ENCODE results near the gene TIMM17A. TPM values are rescaled to one million over a fixed set of nuclear protein-coding genes. Genes with fewer than 3 reads are reported as not detected.
A peak's percentile ranks its signal among the peaks of the same experiment; 100 is the strongest.

TIMM17A gene
- total and polyA plus RNA-seq, 5 donors, result 67.8 to 96.9 (median 75.4) TPM

DNA sequence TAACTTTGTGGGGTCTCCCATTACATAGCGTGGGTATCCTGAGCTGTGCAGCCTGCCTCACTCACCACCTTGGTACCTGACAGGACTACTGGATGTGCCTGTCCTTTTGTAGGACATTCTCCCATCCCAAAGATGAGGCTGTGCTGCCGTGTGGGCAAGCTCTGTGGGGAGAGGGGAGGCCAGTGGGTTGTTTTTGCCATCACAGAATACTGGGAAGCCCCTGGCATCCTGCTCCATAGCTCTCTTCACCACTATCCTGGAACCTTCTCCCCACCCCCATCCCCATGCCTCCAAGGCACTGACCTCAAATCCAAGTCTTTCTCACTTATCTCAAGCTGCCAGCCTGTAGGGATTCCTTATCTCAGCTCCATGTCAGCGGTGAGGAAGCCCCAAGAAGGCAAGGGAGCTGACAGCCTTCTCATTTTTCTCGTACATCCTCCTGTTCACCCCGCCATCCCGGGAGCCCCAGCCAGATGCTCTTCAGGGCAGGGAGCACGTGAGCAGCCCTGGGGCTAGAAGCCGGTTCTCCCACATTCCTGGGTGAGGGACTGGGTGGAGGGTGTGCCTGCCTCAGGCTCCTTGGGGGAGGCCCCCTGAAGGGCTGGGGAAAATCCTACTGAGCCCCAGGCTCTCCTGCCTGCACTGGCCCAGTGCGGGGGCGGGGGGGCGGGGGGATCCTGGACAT is 52.6 kb downstream of the TIMM17A start:
- WGBS, result 54% methylated on average over 11 of the region's 11 CpGs
- DNase-seq, result no peak
- peak in 1 of 2 donors; percentile 28 for ATAC-seq
- intact Hi-C loops (cut with DNase I), result loop anchor here (5.0 kb wide), 3 partner anchors 109 to 129 kb away; partner anchors contain the start of gene GPR37L1 (in 1 of the 4)
- no peaks in the 10 kb centered on the region for H3K27me3 ChIP-seq (ENCODE audit: control insufficient read depth, insufficient read depth)
- H3K4me3 ChIP-seq (ENCODE audit: low read length), result no peak overlapping the region
- no peaks in the 10 kb centered on the region for H3K9me3 ChIP-seq (ENCODE audit: control insufficient read depth, low read length)
- H3K27ac ChIP-seq (ENCODE audit: low read length), result no peak overlapping the region
- no peaks in the 10 kb centered on the region for H3K4me1 ChIP-seq (ENCODE audit: control insufficient read depth, insufficient read depth, low read length)

- Histone ChIP-seq H3K4me3 (ENCODE audit: low read length) (no peak overlapping the region), H3K27ac (ENCODE audit: low read length) (no peak overlapping the region), H3K9me3 (ENCODE audit: control insufficient read depth, low read length) (no peaks in the 10 kb centered on the region), H3K4me1 (ENCODE audit: control insufficient read depth, insufficient read depth, low read length) (no peaks in the 10 kb centered on the region), H3K27me3 (ENCODE audit: control insufficient read depth, insufficient read depth) (no peaks in the 10 kb centered on the region)
- peak; percentile 46 to 79 (median 63) for DNase-seq
- 20% methylated on average over 11 of the region's 11 CpGs for WGBS
- intact Hi-C loops (cut with DNase I), result loop anchor here (2.0 to 5.0 kb wide), 4 partner anchors 108 to 128 kb away; partner anchors contain the start of gene GPR37L1 (in 1 of the 4)
- ATAC-seq, result peak; percentile 68 to 75
Observed at GRCh38 chr1:202009326-202010179, 54.2 kb downstream of the TIMM17A start.

DNA sequence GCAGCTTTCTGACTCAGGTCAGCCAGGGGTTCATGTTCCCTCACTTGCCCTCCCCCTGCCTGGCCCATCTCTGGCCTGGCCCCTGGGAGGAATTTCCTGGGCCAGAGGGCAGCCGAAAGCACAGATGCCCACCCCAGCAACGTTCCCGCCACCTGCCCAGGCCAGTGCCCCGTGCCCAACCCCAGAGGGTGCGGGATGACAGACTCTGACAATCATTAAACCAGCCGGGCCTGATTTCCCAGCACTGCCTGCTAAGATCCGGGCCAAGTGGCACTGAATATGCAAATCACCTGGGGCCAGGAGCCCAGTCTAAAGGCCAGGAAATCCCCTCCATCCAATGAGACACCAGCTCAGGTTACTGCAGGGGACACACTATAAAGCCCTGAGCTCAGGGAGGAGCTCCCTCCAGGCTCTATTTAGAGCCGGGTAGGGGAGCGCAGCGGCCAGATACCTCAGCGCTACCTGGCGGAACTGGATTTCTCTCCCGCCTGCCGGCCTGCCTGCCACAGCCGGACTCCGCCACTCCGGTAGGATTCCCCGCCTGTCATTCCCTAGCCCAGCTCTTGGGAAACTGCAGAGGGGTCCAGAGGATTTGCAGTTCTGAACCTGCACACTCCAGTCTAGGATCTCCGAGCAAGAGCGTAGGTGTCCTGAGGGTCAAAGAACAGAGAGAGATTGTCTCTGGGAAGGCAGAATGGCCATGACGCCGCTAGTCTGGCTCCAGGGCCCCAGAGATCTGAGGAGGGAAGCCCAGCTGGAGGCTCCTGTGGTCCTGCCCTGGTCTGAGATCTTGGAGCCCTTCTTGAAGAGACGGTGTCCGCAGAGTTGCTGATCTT is 55.1 kb downstream of the TIMM17A start, which contains the start of gene ELF3:
ELF3 (plus strand) TSS at position 408 of the 836 bp plus-strand sequence. CDS start 550 bp downstream, outside the sequence.
- peak; percentile 39 to 41 for ATAC-seq
- Histone ChIP-seq H3K27me3 (ENCODE audit: control insufficient read depth, insufficient read depth) (no peaks in the 10 kb centered on the region), H3K4me1 (ENCODE audit: control insufficient read depth, insufficient read depth, low read length) (no peaks in the 10 kb centered on the region), H3K27ac (ENCODE audit: low read length) (no peak within 1 kb of the TSS), H3K4me3 (ENCODE audit: low read length) (no peak within 1 kb of the TSS), H3K9me3 (ENCODE audit: control insufficient read depth, low read length) (no peaks in the 10 kb centered on the region)
- no peak for DNase-seq
- 78% methylated on average over 24 of the region's 24 CpGs for WGBS
- intact Hi-C loops (cut with DNase I), result loop anchor here in 1 of 4 donors (2.0 kb wide), 1 partner anchor 108 kb away; no protein-coding TSS in a partner anchor

DNA sequence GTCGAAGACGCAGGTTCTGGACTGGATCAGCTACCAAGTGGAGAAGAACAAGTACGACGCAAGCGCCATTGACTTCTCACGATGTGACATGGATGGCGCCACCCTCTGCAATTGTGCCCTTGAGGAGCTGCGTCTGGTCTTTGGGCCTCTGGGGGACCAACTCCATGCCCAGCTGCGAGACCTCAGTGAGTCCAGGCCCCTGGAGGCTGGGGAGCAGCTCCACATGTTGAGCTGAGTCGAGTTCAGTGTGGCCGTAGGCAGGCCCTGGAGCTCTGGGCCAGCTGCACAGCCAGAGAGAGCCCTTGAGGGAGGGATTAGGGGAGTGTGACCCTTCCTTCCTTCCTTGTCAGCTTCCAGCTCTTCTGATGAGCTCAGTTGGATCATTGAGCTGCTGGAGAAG is 56.7 kb downstream of the TIMM17A start:
- 90% methylated on average over 11 of the region's 11 CpGs for WGBS
- intact Hi-C loops (cut with DNase I), result loop anchor here in 1 of 4 donors (2.0 kb wide), 1 partner anchor 107 kb away; no protein-coding TSS in a partner anchor
- Histone ChIP-seq H3K4me1 (ENCODE audit: control insufficient read depth, insufficient read depth, low read length) (no peaks in the 10 kb centered on the region), H3K27me3 (ENCODE audit: control insufficient read depth, insufficient read depth) (no peaks in the 10 kb centered on the region), H3K4me3 (ENCODE audit: low read length) (no peak overlapping the region), H3K27ac (ENCODE audit: low read length) (no peak overlapping the region), H3K9me3 (ENCODE audit: control insufficient read depth, low read length) (no peaks in the 10 kb centered on the region)
- ATAC-seq, result no peak
- no peak for DNase-seq

DNA sequence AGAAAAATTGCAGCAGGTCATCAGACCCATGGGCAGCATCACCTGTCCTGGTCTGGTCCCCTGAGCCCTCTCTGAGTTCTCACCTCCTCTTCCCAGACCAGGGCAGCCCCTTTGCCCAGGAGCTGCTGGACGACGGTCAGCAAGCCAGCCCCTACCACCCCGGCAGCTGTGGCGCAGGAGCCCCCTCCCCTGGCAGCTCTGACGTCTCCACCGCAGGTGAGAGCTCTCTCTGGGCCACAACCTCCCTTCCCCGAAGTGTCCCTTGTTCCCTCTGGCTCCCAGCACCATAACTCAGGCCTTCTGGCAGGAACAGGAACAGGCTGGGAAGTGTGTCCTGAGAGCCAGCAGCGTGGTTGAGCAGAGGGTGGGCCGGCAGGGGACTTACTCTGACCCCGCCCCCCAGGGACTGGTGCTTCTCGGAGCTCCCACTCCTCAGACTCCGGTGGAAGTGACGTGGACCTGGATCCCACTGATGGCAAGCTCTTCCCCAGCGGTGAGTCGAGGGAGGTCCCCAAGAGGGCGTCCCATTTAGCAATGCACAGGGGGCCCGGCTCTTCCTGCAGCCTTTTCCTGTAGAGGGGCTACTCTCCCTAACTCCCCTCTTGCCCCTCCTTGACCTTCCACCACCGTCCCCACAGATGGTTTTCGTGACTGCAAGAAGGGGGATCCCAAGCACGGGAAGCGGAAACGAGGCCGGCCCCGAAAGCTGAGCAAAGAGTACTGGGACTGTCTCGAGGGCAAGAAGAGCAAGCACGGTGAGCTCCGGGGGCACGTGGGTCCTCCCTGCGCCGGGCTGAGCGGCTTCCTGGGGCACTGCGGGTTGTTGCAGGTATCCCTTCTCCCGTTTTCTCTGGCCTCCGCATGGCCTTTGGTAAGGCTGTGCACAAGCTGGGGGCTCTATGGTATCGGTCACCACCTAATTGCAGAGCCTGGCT is 57.5 kb downstream of the TIMM17A start:
- Histone ChIP-seq H3K4me3 (ENCODE audit: low read length) (no peak overlapping the region), H3K27ac (ENCODE audit: low read length) (no peak overlapping the region), H3K9me3 (ENCODE audit: control insufficient read depth, low read length) (no peaks in the 10 kb centered on the region), H3K4me1 (ENCODE audit: control insufficient read depth, insufficient read depth, low read length) (no peaks in the 10 kb centered on the region), H3K27me3 (ENCODE audit: control insufficient read depth, insufficient read depth) (no peaks in the 10 kb centered on the region)
- intact Hi-C loops (cut with DNase I), result no loop called here
- no peak for ATAC-seq
- 83% methylated on average over 35 of the region's 35 CpGs for WGBS
- no peak for DNase-seq

GRCh38 chr1:202013603-202014002 is 58.3 kb downstream of the TIMM17A start:
- ATAC-seq, result no peak
- intact Hi-C loops (cut with DNase I), result no loop called here
- Histone ChIP-seq H3K4me3 (ENCODE audit: low read length) (no peak overlapping the region), H3K9me3 (ENCODE audit: control insufficient read depth, low read length) (no peaks in the 10 kb centered on the region), H3K27ac (ENCODE audit: low read length) (no peak overlapping the region), H3K4me1 (ENCODE audit: control insufficient read depth, insufficient read depth, low read length) (no peaks in the 10 kb centered on the region), H3K27me3 (ENCODE audit: control insufficient read depth, insufficient read depth) (no peaks in the 10 kb centered on the region)
- WGBS, result 95% methylated on average over 12 of the region's 12 CpGs
- DNase-seq, result no peak

DNA sequence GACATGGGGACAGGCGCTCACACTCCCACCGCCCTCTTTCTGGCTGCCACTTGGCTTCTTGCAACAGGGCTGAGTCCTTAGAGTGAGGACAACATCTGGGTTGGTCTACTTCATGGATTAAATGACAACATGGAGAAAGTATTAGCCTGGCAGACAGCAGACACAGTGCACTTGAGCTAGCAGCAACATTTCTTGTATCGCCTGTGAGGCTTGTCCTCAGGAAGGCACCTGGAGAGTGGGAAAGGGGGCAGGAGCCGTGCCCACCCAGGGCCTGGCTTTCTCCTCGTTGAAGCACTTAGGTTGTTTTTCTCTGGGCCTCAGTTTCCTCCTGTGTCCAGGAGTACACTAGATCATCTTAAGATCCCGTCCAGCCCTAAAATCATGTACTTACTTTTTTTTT is 58.8 kb downstream of the TIMM17A start:
- Histone ChIP-seq H3K4me1 (ENCODE audit: control insufficient read depth, insufficient read depth, low read length) (no peaks in the 10 kb centered on the region), H3K27ac (ENCODE audit: low read length) (no peak overlapping the region), H3K9me3 (ENCODE audit: control insufficient read depth, low read length) (no peaks in the 10 kb centered on the region), H3K27me3 (ENCODE audit: control insufficient read depth, insufficient read depth) (no peaks in the 10 kb centered on the region), H3K4me3 (ENCODE audit: low read length) (no peak overlapping the region)
- WGBS, result 93% methylated on average over 6 of the region's 6 CpGs
- intact Hi-C loops (cut with DNase I), result no loop called here
- no peak for ATAC-seq
- DNase-seq, result no peak

GRCh38 chr1:202014915-202015661 is 59.8 kb downstream of the TIMM17A start:
- Histone ChIP-seq H3K4me3 (ENCODE audit: low read length) (no peak overlapping the region), H3K27ac (ENCODE audit: low read length) (no peak overlapping the region), H3K9me3 (ENCODE audit: control insufficient read depth, low read length) (no peaks in the 10 kb centered on the region), H3K27me3 (ENCODE audit: control insufficient read depth, insufficient read depth) (no peaks in the 10 kb centered on the region), H3K4me1 (ENCODE audit: control insufficient read depth, insufficient read depth, low read length) (no peaks in the 10 kb centered on the region)
- WGBS, result 88% methylated on average over 17 of the region's 17 CpGs
- no peak for DNase-seq
- intact Hi-C loops (cut with DNase I), result no loop called here
- ATAC-seq, result no peak

DNA sequence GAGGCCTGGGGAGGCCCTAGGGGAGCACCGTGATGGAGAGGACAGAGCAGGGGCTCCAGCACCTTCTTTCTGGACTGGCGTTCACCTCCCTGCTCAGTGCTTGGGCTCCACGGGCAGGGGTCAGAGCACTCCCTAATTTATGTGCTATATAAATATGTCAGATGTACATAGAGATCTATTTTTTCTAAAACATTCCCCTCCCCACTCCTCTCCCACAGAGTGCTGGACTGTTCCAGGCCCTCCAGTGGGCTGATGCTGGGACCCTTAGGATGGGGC is 60.3 kb downstream of the TIMM17A start:
- no peak for DNase-seq
- 89% methylated on average over 3 of the region's 3 CpGs for WGBS
- ATAC-seq, result no peak
- Histone ChIP-seq H3K4me1 (ENCODE audit: control insufficient read depth, insufficient read depth, low read length) (no peaks in the 10 kb centered on the region), H3K27me3 (ENCODE audit: control insufficient read depth, insufficient read depth) (no peaks in the 10 kb centered on the region), H3K4me3 (ENCODE audit: low read length) (no peak overlapping the region), H3K9me3 (ENCODE audit: control insufficient read depth, low read length) (no peaks in the 10 kb centered on the region), H3K27ac (ENCODE audit: low read length) (no peak overlapping the region)
- intact Hi-C loops (cut with DNase I), result no loop called here

All from right cardiac atrium (tissue), 5 donors.